ENCODE measurements around the gene TSPAN3.

TSPAN3 gene

GRCh38 chr15:77070495-77071304 lies at the start of gene TSPAN3:
Gene TSPAN3, minus strand, starts transcription at chr15:77071109. Its CDS starts 155 bp downstream, at chr15:77070954.
- DNase-seq: peak; percentile 75

- DNase-seq: no peak
These were observed 49.7 kb upstream of the TSPAN3 start for GRCh38 chr15:77120576-77120975.

GRCh38 chr15:77119446-77119845 lies 48.5 kb upstream of the TSPAN3 start:
- DNase-seq: no peak

DNA sequence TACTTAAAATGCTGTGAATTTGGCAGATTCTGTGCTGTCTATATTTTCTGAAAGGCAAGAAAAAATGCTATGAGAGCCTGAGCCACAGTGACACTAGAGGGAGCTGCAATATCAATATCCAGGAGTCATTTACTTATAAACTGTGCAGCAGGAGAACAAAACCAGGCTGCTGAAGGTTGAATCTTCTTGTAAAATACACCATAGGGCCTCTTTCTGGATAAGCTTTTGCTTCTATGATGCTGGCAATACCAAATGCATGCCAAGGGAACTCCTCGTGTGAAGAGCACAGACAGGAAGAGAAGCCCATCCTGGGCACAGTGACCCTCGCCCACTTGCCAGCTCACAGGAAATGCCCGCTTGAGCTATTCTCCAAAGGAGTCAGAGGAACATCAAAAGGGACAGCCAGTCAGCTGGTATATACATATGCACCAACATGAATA lies 48.0 kb upstream of the TSPAN3 start:
- DNase-seq: no peak

DNA sequence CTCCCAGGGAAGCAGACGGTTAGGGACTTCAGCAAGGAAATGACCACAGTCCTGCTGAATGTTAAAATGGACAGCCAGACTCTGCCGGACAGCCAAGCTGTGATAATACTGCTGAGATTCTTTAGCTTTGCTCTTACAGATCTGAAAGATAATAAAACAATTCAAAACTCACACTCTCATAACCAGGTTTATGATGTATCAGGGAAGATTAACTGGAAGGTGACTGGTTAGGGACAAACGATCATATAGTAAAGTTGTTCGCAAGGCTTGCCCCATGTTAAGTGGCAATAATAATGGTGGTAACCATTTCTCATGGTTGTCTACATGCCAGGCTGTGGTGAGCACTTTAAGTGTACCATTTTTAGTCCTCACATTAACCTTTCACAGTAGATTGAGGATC lies 44.3 kb upstream of the TSPAN3 start:
- DNase-seq: no peak

DNA sequence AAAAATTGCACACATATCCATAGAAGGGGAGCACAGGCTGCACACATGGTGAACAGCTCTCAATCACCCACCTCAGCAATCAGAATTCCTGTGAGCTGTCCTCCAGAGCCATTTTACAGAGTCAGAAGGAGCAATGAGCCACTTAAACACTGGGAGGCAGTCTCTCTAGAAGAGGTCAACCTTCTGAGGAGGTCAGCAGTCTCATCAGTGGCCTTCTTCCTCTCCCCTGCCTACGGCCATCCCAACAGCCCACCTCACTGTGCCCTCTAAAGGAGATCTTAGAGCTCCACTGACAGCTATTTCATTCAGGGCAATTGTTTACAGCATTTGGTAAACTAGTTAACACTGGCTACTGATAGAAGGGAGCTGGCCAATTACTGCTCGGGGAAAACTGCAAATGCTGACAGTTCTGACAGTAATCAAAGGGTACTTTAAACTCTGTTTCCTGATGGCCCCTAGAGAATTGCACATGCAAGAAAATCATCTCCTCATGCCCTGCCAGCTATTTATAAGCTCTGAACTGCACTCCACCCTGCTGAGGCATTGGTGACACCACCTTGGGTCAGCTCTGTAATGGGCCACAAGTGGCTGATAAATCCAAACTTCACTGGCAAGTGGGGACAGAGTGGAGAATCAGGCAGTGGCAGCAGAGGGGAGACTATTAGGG lies 42.1 kb upstream of the TSPAN3 start:
- no peak for DNase-seq

DNA sequence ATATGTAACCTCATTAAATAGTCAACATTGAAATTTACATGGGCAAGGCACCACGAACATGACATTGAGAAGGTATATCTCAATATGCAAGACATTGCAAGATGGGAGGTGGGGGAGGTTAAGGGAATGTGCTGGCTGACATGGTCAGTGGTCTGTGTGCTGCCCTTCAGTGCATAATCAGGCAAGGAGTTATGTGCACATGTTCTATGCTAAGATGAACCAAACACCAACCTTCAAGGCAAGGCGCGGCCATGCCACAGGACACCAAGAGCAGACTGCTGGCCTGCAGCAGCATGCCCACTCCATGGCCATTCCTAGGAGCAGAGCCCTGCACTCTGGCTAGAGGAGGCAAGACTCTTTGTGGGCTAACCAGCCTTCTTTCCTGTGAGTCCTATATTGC lies 40.9 kb upstream of the TSPAN3 start:
- no peak for DNase-seq

DNA sequence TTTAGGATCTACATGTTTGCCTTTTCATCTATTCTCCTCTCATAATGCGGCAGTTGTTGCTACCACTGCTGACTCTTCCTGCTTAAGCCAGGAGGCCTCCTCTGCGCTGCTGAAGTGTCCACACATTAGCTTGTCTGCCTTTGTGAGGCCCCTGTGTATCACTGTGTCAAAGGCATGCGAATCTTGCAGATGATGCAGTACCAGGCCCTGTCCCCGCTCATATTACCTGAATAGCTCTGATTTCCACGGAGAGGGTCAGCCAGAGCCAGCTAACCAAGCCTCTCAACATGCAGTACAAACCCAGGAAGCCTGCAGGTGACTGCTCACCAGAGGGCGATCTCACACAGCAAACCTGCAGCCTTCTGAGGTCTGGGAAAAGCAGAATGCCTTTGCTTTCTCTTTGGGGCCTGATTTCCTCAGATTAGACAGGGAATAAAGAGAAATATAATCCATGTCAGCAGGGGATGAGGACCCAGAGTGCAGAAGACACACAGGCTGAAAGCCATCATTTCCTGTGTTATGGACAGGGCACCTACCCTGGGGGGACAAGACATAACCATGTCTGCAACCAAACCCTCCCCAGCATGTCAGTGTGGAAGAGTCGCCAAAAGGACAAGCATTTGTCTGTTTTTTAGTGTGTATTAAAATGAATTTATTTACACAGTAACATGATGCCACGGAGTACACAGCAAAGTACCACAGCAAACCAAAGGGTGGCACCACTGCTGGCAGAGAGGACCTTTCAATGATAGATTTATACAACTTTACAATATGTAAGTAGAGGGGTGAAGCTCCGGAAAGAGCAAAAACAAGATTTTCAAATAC lies 36.8 kb upstream of the TSPAN3 start:
- DNase-seq: peak; percentile 15

DNA sequence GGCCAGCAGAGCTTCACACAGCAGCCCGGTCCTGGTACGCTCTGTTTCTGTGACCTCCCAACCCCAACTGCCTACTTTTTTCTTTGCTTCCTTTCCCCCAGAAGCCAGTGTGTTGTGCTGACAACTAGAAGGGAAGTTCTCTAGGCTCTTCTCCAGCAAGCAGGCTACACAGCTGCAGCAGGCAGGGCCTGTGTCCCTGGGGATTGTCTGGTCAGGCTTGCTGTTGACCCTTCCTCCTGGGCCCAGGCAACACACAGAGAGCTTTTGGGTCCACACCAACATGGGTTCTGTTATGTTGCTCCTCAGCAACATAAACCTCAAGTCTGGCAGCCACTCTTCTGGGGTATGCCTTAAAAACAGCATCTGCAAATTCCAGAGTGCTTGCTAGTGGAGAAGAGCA lies 36.2 kb upstream of the TSPAN3 start:
- no peak for DNase-seq

DNA sequence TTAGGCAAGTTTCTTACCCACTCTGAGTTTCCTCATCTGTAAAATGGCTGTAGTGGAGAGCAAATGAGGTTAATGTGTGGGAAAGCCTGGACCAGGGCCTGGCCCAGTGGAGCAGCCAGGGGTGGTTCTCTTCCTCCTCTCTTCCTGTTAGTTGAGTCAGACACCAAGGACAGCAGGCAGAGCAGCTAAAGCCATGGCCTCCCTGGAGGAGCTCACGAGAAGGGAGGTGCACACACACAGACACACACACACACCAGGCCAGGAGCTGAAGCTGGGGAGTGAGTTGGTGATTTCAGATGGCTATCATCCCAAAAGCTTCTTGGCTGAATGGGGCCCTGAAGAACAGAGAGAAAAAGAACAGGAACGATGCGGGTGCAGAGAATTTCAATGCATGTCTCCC lies 33.2 kb upstream of the TSPAN3 start:
- no peak for DNase-seq

- DNase-seq: no peak
These were observed 29.0 kb upstream of the TSPAN3 start for GRCh38 chr15:77099741-77100463.

- no peak for DNase-seq
These were observed 27.7 kb upstream of the TSPAN3 start for GRCh38 chr15:77098572-77098971.

GRCh38 chr15:77097921-77098320 lies 27.0 kb upstream of the TSPAN3 start:
- no peak for DNase-seq

DNA sequence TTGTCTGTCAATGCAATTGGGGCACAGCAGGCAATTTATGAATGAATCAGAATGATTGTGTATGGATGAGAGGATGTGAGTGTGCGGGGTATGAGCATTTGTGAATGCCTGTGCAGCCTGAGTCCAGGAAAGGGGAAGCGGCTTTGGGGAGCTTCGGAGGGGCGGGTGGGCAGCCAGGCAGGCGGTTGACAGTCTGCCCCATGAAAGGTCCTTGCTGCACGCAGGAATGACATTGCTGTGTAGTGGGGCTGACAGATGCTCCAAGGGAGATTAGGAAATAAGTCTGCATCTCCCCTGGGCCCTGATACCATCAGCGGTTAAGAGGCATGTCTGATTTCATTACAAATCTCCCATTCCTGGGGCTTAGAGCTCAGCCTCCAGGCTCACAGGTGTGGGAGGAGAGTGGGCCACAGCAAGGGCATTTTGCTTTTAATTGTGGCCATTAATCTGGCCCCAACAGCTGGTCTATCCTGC lies 26.4 kb upstream of the TSPAN3 start:
- no peak for DNase-seq

DNA sequence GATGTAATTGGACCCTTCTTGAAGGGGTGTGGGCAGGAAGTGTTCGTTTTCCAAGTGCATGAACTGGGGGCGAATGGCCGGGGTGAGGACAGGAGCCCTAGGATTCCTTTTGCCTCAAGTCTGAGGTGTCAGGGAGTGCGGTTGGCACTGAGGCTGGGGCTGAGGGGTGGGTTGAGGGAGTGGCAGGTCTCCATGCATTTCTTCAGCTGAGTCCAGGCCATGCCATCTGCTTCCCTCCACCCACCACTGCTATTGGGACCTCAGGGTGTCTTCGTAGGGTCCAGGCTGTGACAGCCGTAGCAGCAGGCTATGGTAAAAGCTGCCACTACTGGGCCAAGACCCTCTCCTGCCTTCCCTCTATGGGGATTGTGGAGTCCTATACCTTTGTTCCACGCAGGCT lies 25.6 kb upstream of the TSPAN3 start:
- DNase-seq: no peak

DNA sequence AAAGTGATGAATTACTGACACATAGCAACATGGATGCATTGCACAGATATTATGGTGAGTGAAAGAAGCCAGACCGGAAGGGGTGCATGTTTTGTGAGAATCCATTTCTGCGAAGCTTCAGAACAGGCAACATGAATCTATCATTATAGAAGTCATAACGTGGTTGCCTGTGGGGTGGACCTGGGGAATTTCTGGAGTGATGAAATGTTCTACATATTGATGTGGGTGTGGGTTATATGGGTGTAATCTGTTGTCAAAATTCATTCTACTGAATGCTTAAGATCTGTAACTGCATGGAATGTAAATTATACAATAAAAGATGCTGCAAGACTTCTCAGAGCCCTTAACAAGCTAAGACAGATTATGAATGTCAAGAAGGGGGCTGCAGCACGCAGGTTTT lies 25.2 kb upstream of the TSPAN3 start:
- DNase-seq: no peak

DNA sequence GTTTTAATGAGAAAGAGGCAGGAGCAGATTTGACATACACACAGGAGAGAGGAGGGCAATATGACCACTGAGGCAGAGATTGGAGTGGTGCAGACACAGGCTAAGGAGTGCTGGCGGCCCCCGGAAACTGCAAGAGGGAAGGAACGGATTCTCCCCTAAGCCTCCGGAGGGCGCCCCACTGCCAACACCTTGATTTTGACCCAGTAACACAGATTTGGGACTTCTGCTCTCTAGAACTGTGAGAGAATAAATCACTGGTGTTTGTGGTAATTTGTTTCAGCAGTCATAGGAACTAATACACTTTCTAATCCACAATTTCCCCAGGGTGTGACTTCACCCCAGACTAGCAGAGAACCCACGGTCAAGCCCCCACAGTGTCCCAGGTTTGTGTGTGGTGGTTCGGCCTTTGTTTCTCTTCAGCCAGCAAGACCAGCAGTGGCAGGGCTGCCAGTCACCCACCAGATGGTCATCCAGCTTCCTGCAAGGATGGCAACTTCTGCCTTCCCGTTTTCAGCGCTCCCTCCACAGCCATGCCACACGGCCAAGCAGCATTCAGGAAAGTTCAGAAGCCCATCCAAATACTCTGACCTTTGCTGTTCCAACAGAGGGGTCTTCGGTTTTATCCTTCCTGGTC lies 23.6 kb upstream of the TSPAN3 start:
- DNase-seq: no peak

- no peak for DNase-seq
These were observed 22.5 kb upstream of the TSPAN3 start for GRCh38 chr15:77093436-77093835.

GRCh38 chr15:77091097-77091496 lies 20.2 kb upstream of the TSPAN3 start:
- DNase-seq: no peak

DNA sequence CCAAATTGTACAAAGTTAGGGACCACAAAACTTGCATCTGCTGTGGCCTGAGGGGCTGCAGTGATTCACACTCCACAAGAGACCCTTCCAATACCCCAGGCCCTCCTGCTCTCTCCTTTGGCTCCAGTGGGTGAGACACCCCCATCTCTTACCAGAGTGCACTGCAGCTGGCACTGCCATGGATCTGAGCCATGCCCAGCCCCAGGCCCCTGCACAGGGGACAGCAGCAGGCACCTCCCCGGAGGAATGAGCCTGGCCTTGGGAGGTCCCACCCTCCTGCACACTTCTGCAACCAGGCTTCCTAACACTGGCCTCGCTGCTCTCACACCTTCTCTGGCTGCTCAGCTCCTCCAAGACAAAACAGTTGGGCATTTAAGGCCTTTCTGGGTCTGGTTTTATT lies 16.3 kb upstream of the TSPAN3 start:
- no peak for DNase-seq

GRCh38 chr15:77085297-77085696 lies 14.4 kb upstream of the TSPAN3 start:
- no peak for DNase-seq

- DNase-seq: no peak
These were observed 13.5 kb upstream of the TSPAN3 start for GRCh38 chr15:77084436-77084835.

Measured in NCI-H510A (cell line).